Prostate gland (tissue), 2 donors: ENCODE measurements around the gene SURF1. TPM values are rescaled to one million over a fixed set of nuclear protein-coding genes. Genes with fewer than 3 reads are reported as not detected.

Source experiments
- DNase-seq: peaks from one replicate; pipeline ENCODE4 v3.0.0-alpha.2; 2019; ENCODE audit warnings: low spot score
- H3K27ac ChIP-seq, 2 donors: fragments of 200-600 bp; sonication (generic); 2 replicates each; pipeline ENCODE4 v1.5.1; 2017 to 2019
- H3K27me3 ChIP-seq: fragments of 200-600 bp; sonication (generic); replicated peaks from 2 replicates; pipeline ENCODE4 v1.5.1; 2019; ENCODE audit not compliant: insufficient read depth
- H3K36me3 ChIP-seq, 2 donors: fragments of 200-600 bp; sonication (generic); 1 replicate in 1 of 2; 2 replicates in 1 of 2; pipeline versions ENCODE4 v1.5.1 to v1.8.1; 2017 to 2019
- H3K4me1 ChIP-seq: fragments of 200-600 bp; sonication (generic); replicated peaks from 2 replicates; pipeline ENCODE4 v1.5.1; 2019
- H3K4me3 ChIP-seq, 2 donors: fragments of 200-600 bp; sonication (generic); 2 replicates each; pipeline ENCODE4 v1.5.1; 2017 to 2019
- H3K9me3 ChIP-seq: fragments of 200-600 bp; sonication (generic); 2 replicates; pipeline ENCODE4 v1.5.1; 2017
- POLR2A ChIP-seq: fragments of 450-650 bp; IDR thresholded peaks from one replicate; pipeline ENCODE4 v1.6.1; 2016; ENCODE audit warnings: antibody characterized with exemption, mild to moderate bottlenecking
- POLR2AphosphoS5 ChIP-seq: sonication (generic); formaldehyde crosslinking; IDR thresholded peaks from one replicate; pipeline ENCODE4 v1.6.1; 2017; ENCODE audit warnings: antibody characterized with exemption
- WGBS: methylation state at CpG from one replicate; pipeline ENCODE4 v1.1.5; 2018; 5-methylcytosine and 5-hydroxymethylcytosine counted together
- intact Hi-C: fragments of 100-400 bp; cut with DNase I; formaldehyde crosslinking; loops from one replicate; pipeline ENCODE4 v1.14.2; 2022
- total RNA-seq, 2 donors: library from RNA; depleted of rRNA; stranded (reverse); fragments of >200 nt; gene quantifications; one replicate each; pipeline ENCODE4 v1.1.0, GENCODE V29; 2016
- TF ChIP-seq, protein P1 (sequence below), 4 experiments: fragments of 200-600 bp in 2 of 4; fragments of 450-650 bp in 2 of 4; sonication (generic) in 2 of 4; IDR thresholded peaks; 1 replicate in 3 of 4; 2 replicates in 1 of 4; pipeline ENCODE4 v1.5.1; 2016 to 2019; ENCODE audit warnings: antibody characterized with exemption in 4 of 4, mild to moderate bottlenecking in 2 of 4, moderate library complexity in 2 of 4

Gene SURF1
- total RNA-seq, 2 donors from 2014 or later, result 53.3 to 73.8 TPM

DNA sequence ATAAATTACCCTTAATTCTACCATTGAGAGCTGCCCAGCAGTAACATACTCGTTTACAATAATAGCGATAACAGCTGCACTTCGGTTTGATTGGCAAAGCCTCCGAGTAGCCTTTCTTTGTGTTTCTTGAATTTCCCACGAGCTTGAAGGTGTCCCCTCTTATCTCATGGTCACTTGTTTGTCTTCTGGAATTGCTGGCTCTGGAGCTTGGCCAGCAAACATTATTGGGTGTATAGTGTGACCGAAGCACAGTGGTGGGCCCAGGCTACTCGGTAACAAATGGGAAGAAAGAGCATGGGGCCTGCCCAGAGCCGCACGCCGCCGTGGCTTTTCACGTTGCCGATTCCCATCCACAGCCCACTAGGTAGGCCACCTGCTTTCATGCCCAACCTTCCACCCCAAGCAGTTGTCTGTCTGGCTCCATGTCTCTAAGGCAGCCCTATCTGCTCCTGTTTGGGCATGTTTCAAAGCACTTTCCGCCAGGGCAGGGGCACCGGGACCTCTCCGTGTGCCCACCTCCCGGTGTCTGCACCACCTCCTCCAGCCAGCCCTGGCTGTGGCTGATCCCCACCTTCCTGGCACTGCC, 28.5 kb upstream of the SURF1 start:
- intact Hi-C loops, result no loop called here
- no peak overlapping the region for H3K4me3 ChIP-seq
- H3K36me3 ChIP-seq, result no peaks in the 10 kb centered on the region
- WGBS, result 80% methylated on average over 17 of the region's 17 CpGs
- no peak for DNase-seq
- no peaks in the 10 kb centered on the region for H3K9me3 ChIP-seq
- H3K27ac ChIP-seq, result no peak overlapping the region
- no peak for TF ChIP-seq POLR2A
- TF ChIP-seq POLR2AphosphoS5, result no peak
- TF ChIP-seq, protein P1, sequence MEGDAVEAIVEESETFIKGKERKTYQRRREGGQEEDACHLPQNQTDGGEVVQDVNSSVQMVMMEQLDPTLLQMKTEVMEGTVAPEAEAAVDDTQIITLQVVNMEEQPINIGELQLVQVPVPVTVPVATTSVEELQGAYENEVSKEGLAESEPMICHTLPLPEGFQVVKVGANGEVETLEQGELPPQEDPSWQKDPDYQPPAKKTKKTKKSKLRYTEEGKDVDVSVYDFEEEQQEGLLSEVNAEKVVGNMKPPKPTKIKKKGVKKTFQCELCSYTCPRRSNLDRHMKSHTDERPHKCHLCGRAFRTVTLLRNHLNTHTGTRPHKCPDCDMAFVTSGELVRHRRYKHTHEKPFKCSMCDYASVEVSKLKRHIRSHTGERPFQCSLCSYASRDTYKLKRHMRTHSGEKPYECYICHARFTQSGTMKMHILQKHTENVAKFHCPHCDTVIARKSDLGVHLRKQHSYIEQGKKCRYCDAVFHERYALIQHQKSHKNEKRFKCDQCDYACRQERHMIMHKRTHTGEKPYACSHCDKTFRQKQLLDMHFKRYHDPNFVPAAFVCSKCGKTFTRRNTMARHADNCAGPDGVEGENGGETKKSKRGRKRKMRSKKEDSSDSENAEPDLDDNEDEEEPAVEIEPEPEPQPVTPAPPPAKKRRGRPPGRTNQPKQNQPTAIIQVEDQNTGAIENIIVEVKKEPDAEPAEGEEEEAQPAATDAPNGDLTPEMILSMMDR (IDR thresholded peaks at IDR 0.05), result no peak
- no peaks in the 10 kb centered on the region for H3K27me3 ChIP-seq
- no peaks in the 10 kb centered on the region for H3K4me1 ChIP-seq

DNA sequence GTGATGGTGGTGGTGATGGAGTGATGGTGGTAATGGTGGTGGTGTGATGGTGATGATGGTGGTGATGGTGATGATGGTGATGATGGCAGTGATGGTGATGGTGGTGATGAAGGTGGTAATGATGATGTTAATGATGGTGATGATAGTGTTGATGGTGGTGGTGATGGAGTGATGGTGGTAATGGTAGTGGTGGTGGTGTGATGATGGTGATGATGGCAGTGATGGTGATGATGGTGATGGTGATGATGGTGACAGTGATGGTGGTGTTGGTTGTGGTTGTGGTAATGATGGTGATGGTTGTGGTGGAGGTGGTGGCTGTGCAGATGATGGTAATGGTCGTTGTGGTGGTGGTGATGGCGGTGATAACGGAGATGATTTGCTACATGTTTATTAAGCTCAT, 27.2 kb upstream of the SURF1 start:
- no peak for DNase-seq
- Histone ChIP-seq H3K27me3 (no peaks in the 10 kb centered on the region), H3K36me3 (no peaks in the 10 kb centered on the region), H3K4me1 (no peaks in the 10 kb centered on the region), H3K27ac (no peak overlapping the region), H3K9me3 (no peaks in the 10 kb centered on the region), H3K4me3 (no peak overlapping the region)
- intact Hi-C loops, result no loop called here
- TF ChIP-seq POLR2A (no peak), POLR2AphosphoS5 (no peak)
- TF ChIP-seq, protein P1 (IDR thresholded peaks at IDR 0.05), result no peak
- WGBS, result 92% methylated on average over 3 of the region's 3 CpGs

DNA sequence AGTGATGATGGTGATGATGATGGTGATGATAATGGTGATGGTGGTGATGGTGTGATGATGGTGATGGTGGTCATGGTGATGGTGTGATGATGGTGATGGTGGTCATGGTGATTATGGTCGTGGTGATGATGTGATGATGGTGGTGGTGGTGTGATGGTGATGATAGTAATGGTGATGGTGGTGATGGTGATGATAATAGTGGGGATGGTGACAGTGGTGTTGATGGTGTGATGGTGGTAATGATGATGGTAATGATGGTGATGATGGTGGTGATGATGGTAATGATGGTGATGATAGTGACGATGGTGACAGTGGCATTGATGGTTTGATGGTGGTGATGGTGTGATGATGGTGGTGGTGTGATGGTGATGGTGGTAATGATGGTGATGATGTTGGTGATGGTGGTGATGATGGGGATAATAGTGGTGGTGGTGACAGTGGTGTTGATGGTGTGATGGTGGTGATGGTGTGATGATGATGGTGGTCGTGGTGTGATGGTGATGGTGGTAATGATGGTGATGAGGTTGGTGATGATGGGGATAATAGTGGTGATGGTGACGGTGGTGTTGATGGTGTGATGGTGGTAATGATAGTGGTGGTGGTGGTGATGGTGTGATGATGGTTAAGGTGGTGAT, 26.3 kb upstream of the SURF1 start:
- no peak overlapping the region for H3K4me3 ChIP-seq
- DNase-seq, result no peak
- intact Hi-C loops, result no loop called here
- no peaks in the 10 kb centered on the region for H3K27me3 ChIP-seq
- H3K27ac ChIP-seq, result no peak overlapping the region
- 93% methylated on average over 4 of the region's 4 CpGs for WGBS
- TF ChIP-seq, protein P1 (IDR thresholded peaks at IDR 0.05), result no peak
- TF ChIP-seq POLR2AphosphoS5 (no peak), POLR2A (no peak)
- H3K9me3 ChIP-seq, result no peaks in the 10 kb centered on the region
- no peaks in the 10 kb centered on the region for H3K4me1 ChIP-seq
- H3K36me3 ChIP-seq, result no peaks in the 10 kb centered on the region

DNA sequence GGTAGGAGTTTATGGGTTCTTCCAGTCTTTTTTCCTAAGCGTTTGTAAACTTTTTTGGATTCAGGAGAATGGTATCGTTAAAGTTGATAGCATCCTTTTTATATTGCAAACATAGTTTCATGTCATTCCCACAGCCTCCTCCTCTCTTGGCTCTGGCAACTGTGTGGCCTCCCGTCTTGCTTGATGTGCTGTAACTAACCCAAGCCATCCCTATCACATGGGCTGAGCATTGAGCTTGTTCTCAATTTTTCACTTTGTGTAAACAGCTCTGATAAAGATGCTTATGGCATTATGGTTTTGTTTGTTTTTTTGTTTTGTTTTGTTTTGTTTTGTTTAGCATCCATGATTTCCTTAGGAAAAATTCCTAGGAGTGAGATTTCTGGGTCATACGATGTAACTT, 24.4 kb upstream of the SURF1 start:
- Histone ChIP-seq H3K27ac (no peak overlapping the region), H3K4me1 (no peaks in the 10 kb centered on the region), H3K27me3 (no peaks in the 10 kb centered on the region), H3K36me3 (no peaks in the 10 kb centered on the region), H3K9me3 (no peaks in the 10 kb centered on the region), H3K4me3 (no peak overlapping the region)
- intact Hi-C loops, result no loop called here
- DNase-seq, result no peak
- TF ChIP-seq POLR2AphosphoS5 (no peak), POLR2A (no peak)
- TF ChIP-seq, protein P1 (IDR thresholded peaks at IDR 0.05), result no peak
- WGBS, result 74% methylated on average over 4 of the region's 4 CpGs
